ENCODE data around the gene CSNK1D. TPM values are rescaled to one million over a fixed set of nuclear protein-coding genes. Genes with fewer than 3 reads are reported as not detected.

Gene CSNK1D
- total RNA-seq, 1 donor from 2014 or later: 54.1 TPM

DNA sequence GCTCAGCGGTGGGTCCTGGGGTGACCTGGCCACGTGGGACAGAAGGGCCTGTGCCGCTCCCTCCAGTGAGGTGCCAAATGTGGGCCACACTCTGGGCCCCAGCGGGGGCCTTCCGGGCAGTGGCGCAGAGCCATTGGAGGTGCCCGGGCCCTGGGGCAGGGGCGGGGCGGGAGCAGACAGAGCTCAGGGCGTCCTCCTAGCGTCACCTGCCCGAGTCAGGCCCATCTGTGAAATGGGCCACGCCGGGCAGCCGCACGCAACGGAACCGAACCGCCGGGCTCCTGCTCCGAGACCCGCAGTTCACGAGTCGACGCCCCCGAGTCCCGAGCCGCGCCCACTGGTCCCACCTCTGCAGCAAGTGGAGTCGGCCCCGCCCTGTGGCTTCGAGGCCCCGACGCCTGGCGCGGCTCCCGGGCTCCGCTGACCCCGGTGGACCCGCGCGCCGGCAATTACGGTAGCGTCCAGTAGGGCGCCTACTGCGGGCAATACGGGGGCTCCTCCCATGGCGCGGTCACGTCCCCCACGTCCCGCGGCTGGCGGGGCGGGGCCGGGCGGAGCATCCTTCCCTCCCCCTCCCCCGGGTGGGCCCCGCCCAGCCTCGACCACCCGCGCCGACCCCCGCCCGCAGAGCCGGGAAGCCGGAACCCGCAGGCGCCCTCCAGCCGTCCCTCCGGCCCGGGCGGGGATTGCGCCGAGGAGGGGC, 42.7 kb downstream of the CSNK1D start:
- TF ChIP-seq, protein P1, sequence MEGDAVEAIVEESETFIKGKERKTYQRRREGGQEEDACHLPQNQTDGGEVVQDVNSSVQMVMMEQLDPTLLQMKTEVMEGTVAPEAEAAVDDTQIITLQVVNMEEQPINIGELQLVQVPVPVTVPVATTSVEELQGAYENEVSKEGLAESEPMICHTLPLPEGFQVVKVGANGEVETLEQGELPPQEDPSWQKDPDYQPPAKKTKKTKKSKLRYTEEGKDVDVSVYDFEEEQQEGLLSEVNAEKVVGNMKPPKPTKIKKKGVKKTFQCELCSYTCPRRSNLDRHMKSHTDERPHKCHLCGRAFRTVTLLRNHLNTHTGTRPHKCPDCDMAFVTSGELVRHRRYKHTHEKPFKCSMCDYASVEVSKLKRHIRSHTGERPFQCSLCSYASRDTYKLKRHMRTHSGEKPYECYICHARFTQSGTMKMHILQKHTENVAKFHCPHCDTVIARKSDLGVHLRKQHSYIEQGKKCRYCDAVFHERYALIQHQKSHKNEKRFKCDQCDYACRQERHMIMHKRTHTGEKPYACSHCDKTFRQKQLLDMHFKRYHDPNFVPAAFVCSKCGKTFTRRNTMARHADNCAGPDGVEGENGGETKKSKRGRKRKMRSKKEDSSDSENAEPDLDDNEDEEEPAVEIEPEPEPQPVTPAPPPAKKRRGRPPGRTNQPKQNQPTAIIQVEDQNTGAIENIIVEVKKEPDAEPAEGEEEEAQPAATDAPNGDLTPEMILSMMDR (conservative IDR thresholded peaks at IDR 0.05; ENCODE audit: low read depth, low read length): peak; percentile 16
- no peak for DNase-seq (ENCODE audit: low read depth)
- H3K4me3 ChIP-seq (ENCODE audit: low read depth, low read length): peak overlapping the region; percentile 98

DNA sequence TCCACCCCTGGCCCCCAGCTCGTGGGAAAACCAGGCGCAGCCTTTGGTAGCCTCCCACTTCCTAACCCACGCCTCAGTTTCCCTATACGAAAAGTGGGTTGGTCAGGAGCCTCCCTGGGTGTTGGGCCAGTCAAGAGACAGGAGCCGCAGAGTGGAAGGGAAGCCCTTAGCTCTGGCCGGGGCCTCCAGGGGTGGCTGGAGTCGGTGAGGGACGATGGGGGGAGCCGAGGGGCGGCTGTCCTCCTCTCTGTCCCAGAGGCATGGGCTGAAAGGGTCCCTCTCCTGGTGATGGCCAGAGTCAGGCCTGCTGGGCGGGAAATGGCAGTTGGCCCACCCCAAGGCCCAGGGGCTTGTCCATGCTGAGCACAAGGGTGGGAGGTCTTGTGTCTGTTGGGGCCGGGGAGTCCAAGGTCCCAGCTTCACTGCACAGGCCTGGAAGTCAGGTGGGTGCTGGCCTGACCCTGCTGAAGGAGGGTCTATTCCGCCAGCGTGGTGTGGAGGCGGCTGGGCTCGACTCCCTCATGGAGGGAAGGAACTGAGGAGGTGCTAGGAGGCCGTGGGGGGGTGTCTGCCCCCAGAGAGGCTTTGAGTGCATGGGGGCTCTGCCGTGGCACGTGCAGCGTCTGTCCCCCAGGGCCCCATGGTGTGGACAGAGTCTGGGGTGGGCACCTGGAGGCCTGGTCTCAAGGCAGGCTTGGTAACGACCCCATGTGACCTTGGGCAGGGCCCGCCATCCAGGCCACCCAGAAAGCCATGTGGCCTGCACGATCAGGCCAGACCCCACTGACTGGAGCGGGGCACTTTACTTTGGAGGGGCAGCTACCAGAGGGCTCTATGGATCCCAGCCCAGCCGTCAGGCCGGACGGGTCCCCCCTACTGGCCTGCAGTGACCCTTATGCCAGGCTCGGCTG, 43.5 kb downstream of the CSNK1D start:
- TF ChIP-seq, protein P1 (conservative IDR thresholded peaks at IDR 0.05; ENCODE audit: low read depth, low read length): no peak
- no peak for DNase-seq (ENCODE audit: low read depth)

DNA sequence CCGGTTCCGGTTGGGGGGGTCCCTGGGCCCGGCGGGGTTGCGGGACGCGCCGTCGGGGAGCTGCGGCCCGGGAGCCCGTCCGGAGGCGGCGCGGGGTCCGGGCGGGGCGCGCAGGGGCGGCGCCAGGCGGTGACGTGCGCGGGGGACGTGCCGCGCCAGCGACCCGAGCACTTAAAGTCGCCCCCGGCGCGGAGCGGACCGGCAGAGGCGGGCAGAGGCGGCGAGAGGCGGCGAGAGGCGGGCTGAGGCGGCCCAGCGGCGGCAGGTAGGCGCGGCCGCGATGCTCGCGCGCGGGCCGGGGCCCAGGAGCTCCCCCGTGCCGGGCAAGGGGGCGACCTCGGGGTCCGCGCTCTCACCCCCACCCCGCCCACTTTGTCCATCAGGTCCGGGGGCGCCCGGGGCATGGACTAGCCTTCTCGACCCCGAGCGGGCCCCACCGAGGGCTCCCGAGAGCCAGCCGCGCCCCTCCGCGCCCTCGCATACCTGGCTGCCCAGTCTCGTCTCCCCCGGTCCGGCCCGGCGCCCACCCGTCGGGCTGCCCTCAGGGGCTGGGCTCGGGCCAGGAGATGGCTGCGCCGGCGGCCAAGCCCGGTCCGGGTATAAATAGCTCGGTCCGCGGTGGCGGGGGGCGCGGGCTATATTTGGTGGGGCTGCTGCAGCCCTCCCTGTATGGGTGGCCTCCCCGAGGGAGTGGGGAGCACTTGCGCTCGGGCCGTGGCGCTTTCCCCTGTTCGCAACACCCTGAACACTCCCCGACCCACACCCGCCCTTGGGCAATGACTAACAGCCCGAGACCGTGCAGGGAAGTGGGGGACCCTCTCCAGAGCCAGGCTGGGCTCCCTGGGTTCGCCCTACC, 44.4 kb downstream of the CSNK1D start, which contains the start of gene SLC16A3:
Gene SLC16A3 (plus strand): TSS at position 201 of the 856 bp plus-strand sequence. CDS start 6,967 bp downstream, outside the sequence.
- H3K4me3 ChIP-seq (ENCODE audit: low read depth, low read length): peak within 1 kb of the TSS; percentile 98
- DNase-seq (ENCODE audit: low read depth): no peak
- TF ChIP-seq, protein P1 (conservative IDR thresholded peaks at IDR 0.05; ENCODE audit: low read depth, low read length): no peak

More for the DNA sequence above, 43.5 kb downstream of the CSNK1D start:
- H3K4me3 ChIP-seq (ENCODE audit: low read depth, low read length): peak overlapping the region; percentile 98

DNA sequence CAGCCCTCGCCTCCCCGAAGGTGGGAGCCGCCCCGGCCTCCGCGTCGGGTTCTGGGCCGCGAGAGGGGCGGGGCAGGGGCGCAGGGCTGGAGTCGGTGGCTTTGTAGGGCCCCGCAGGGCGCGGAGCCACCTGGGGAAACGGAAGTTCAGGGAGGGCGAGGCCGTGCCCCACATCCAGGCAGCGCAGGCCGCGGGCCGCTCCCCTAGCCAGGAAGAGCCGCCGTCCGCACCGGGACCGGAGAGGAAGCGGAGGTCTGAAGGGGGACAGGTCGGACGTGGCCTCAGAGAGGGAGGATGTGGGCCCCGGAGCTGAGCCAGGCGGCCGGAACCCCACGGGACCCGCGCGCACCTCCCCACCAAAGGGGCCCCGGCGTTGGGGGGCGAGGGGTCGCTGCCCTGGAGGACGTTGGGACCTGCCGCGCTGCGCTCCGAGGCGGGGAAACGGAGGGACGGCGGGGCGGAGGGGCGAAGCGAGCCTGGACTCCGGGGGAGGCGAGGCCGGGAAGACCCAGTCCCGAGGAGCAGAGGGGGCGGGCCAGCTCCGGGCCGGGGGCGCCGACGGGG, 45.1 kb downstream of the CSNK1D start:
- TF ChIP-seq, protein P1 (conservative IDR thresholded peaks at IDR 0.05; ENCODE audit: low read depth, low read length): no peak
- H3K4me3 ChIP-seq (ENCODE audit: low read depth, low read length): peak overlapping the region; percentile 98
- DNase-seq (ENCODE audit: low read depth): no peak

DNA sequence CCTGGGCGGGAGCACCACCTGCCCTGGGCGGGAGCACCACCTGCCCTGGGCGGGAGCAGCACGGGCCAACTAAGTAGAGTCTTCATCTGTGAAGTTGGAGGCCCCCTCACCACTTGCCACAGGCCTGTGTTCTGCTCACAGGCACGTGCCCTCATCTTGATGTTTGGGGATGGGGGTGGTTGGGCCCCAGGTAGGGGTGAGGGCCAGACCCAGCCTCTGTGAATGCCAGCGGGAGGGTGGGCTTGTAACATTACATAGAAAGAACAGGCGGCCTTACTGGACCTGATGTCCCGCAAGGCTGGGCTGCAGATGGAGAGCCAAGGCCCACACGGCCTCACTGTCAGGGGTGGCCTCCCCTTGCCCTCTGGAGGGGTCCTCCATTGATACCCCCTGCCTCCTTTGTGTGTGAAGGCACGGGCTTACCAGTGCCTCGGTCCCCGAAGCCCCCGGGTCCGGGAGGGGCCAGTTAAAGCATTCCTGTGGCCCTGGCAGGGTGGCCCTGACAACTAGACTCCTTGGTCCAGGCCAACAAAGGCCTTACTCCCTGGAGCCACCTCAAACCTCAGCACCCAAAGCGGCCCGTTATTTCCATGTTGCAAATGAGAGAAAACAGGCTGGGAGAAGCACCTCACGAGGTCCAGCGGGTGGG, 45.7 kb downstream of the CSNK1D start:
- peak overlapping the region; percentile 98 for H3K4me3 ChIP-seq (ENCODE audit: low read depth, low read length)
- TF ChIP-seq, protein P1 (conservative IDR thresholded peaks at IDR 0.05; ENCODE audit: low read depth, low read length): no peak
- DNase-seq (ENCODE audit: low read depth): no peak
